Natural killer cell (primary cell): Measurements from ENCODE around the gene PAM. TPM values are rescaled to one million over a fixed set of nuclear protein-coding genes. Genes with fewer than 3 reads are reported as not detected.

Experiments
- ATAC-seq, 3 donors: fragments of 150-1000 bp in 2 of 3; fragments of 200-7000 bp in 1 of 3; cut with Tn5 transposase; 1 replicate in 1 of 3; 2 replicates in 2 of 3; pipeline ENCODE4 v1.10.0; 2021; ENCODE audit warnings: mild to moderate bottlenecking in 2 of 3, moderate library complexity in 2 of 3
- DNase-seq, 2 donors: peaks; one replicate each; pipeline versions ENCODE4 v3.0.0 to v3.0.0-alpha.2; 2013 to 2021; ENCODE audit warnings: mixed read lengths in 1 of 2
- H3K27ac ChIP-seq: one replicate; pipeline ENCODE4 v1.5.1; 2013; ENCODE audit warnings: mild to moderate bottlenecking, low read length
- H3K27me3 ChIP-seq: one replicate; pipeline ENCODE4 v1.6.1; 2013; ENCODE audit warnings: low read length; ENCODE audit not compliant: control insufficient read depth, insufficient read depth
- H3K36me3 ChIP-seq: one replicate; pipeline ENCODE4 v1.6.1; 2013; ENCODE audit warnings: low read length; ENCODE audit not compliant: control insufficient read depth, insufficient read depth
- H3K4me1 ChIP-seq: one replicate; pipeline ENCODE4 v1.6.1; 2013; ENCODE audit warnings: low read length; ENCODE audit not compliant: control insufficient read depth, insufficient read depth
- H3K4me3 ChIP-seq: one replicate; pipeline ENCODE4 v1.5.1; 2013; ENCODE audit warnings: low read length
- H3K9me3 ChIP-seq: one replicate; pipeline ENCODE4 v1.6.1; 2013; ENCODE audit warnings: low read length; ENCODE audit not compliant: control insufficient read depth, insufficient read depth
- H3K27ac Mint-ChIP-seq, 2 donors: one replicate each; pipeline ENCODE4 v1.8.0; 2022; ENCODE audit warnings: mild to moderate bottlenecking in 2 of 2, mixed read lengths in 2 of 2, moderate library complexity in 1 of 2
- H3K27me3 Mint-ChIP-seq, 2 donors: one replicate each; pipeline ENCODE4 v1.8.0; 2022; ENCODE audit warnings: low read depth in 2 of 2, mixed read lengths in 2 of 2
- H3K36me3 Mint-ChIP-seq: one replicate; pipeline ENCODE4 v1.8.0; 2022; ENCODE audit warnings: mixed read lengths
- H3K4me1 Mint-ChIP-seq, 2 donors: one replicate each; pipeline ENCODE4 v1.8.0; 2022; ENCODE audit warnings: mixed read lengths in 2 of 2
- H3K4me3 Mint-ChIP-seq: one replicate; pipeline ENCODE4 v1.8.0; 2022; ENCODE audit warnings: mild to moderate bottlenecking, moderate library complexity, mixed read lengths
- H3K9me3 Mint-ChIP-seq, 2 donors: one replicate each; pipeline ENCODE4 v1.8.0; 2022; ENCODE audit warnings: mixed read lengths in 2 of 2
- WGBS: methylation state at CpG from one replicate; pipeline ENCODE4 v1.1.7; 2013; ENCODE audit warnings: missing lambda C conversion rate; ENCODE audit not compliant: insufficient coverage; 5-methylcytosine and 5-hydroxymethylcytosine counted together
- intact Hi-C: fragments of 100-400 bp; cut with micrococcal nuclease; formaldehyde crosslinking; loops from one replicate; pipeline ENCODE4 v1.14.2; 2022
- total RNA-seq, 4 donors: library from RNA; stranded (reverse); fragments of 120-200 nt in 1 of 4; gene quantifications; one replicate each; pipeline versions ENCODE4 v1.2.3 to v1.2.4, GENCODE V29; 2013 to 2022
- TF ChIP-seq, protein P1 (sequence below): fragments of 200-600 bp; IDR thresholded peaks from one replicate; pipeline ENCODE4 v1.8.0; 2022; ENCODE audit warnings: antibody characterized with exemption

PAM gene
- total RNA-seq, 3 donors from 2014 or later (not counting 1 experiment from before 2014, with no cell fraction given) = 67.6 to 79.9 (median 75.3) TPM

DNA sequence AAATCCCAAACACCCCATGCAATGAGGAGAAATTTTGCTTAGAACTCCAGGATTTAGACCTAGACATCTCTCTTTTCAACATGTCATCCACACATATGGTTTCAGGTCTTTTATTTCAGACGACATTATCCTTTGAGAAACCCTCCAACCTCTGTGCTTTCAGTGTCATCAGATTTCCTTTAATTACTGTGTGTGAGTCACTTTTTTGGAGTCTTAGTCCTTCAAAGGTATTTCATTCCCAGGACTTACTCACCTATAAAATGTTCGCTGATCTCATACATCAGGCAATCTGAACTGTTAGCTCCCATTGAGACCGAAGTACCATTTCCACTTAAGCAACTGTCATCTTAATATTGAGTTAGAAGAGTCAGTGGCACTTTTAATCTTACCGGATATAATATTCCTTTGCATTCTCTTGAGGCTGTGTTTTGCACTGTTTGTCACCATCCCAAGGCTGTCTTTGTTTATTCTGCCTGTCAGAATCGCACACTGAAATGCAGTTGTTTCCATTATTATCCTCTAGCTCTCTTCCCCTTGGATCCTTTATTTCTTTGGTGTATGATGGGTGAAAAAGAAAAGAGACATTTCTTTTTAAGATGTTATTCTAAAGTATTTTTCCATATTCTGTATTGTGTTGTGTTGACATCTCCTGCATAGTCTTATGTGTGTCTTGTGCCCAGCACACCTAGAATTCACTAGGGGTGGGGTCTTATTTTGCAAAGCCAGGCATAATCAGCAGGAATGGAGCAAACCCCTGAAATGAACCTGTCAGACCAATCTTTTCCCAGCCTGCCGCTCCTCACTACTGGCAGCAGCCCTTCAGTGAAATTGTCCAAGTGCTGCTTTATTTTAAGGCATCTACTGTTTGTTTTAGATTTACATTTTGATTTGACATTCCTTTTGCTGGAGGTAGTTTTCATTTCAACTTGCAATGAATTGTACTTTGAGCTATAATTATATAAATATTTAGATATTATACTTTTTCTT lies 155.4 kb downstream of the PAM start:
- Mint-ChIP-seq H3K27ac (no peak overlapping the region), H3K4me1 (peaks cover 27 to 35% of the 10 kb centered on the region in 2 donors), H3K36me3 (no peaks in the 10 kb centered on the region), H3K9me3 (no peaks in the 10 kb centered on the region), H3K27me3 (no peaks in the 10 kb centered on the region), H3K4me3 (no peak overlapping the region)
- H3K36me3 ChIP-seq = peaks cover 8% of the 10 kb centered on the region
- intact Hi-C loops = no loop called here
- H3K4me3 ChIP-seq = no peak overlapping the region
- 96% methylated on average over 4 of the region's 6 CpGs for WGBS
- H3K27ac ChIP-seq = no peak overlapping the region
- no peak for DNase-seq
- H3K27me3 ChIP-seq = no peaks in the 10 kb centered on the region
- H3K4me1 ChIP-seq = no peaks in the 10 kb centered on the region
- TF ChIP-seq, protein P1, sequence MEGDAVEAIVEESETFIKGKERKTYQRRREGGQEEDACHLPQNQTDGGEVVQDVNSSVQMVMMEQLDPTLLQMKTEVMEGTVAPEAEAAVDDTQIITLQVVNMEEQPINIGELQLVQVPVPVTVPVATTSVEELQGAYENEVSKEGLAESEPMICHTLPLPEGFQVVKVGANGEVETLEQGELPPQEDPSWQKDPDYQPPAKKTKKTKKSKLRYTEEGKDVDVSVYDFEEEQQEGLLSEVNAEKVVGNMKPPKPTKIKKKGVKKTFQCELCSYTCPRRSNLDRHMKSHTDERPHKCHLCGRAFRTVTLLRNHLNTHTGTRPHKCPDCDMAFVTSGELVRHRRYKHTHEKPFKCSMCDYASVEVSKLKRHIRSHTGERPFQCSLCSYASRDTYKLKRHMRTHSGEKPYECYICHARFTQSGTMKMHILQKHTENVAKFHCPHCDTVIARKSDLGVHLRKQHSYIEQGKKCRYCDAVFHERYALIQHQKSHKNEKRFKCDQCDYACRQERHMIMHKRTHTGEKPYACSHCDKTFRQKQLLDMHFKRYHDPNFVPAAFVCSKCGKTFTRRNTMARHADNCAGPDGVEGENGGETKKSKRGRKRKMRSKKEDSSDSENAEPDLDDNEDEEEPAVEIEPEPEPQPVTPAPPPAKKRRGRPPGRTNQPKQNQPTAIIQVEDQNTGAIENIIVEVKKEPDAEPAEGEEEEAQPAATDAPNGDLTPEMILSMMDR = no peak
- no peaks in the 10 kb centered on the region for H3K9me3 ChIP-seq
- no peak for ATAC-seq

DNA sequence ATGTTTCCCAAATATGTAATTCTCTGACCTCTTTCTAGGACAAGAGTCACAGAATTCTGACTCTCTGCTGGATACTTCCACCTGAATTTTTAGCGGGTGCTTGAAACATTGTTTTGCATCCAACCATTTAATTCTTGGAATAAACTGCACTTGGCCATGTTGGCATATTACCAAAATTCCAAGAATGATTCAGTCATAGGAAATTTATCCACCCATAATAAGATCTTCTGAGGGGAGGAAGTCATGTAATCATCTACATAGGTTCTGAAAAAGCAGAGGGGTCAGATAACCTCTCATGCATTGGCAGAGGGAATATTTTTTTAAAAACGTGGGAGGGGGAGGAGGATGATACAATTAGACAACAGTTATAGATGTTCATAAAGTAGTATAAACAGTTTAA lies 156.9 kb downstream of the PAM start:
- Mint-ChIP-seq H3K9me3 (no peaks in the 10 kb centered on the region), H3K4me1 (peaks cover 27 to 35% of the 10 kb centered on the region in 2 donors), H3K4me3 (no peak overlapping the region), H3K36me3 (no peaks in the 10 kb centered on the region), H3K27ac (no peak overlapping the region), H3K27me3 (no peaks in the 10 kb centered on the region)
- Histone ChIP-seq H3K27ac (no peak overlapping the region), H3K36me3 (peaks cover 9% of the 10 kb centered on the region), H3K27me3 (no peaks in the 10 kb centered on the region), H3K4me3 (no peak overlapping the region), H3K9me3 (no peaks in the 10 kb centered on the region), H3K4me1 (no peaks in the 10 kb centered on the region)
- 100% methylated on average over 2 of the region's 2 CpGs for WGBS
- TF ChIP-seq, protein P1 = no peak
- intact Hi-C loops = no loop called here
- no peak for ATAC-seq
- DNase-seq = no peak

DNA sequence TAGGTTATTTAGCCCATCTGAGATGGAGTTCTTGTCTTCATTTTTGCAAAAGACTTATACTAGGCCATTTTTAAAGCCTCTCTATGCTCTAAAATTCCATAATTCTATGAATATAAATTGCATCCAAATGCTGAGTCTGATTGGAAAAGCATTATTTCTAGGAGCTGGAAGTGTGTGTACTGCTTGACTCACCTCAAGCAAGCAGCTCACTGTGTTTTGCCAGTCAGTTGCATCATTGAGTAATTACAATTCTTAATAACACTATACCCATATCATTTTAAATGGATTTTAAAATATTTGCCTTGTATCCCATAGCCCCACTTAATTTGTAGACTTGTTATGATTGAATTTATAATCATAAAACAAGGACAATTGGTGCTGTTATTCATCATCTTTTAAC lies 161.0 kb downstream of the PAM start:
- Histone ChIP-seq H3K9me3 (no peaks in the 10 kb centered on the region), H3K4me3 (no peak overlapping the region), H3K36me3 (peaks cover 11% of the 10 kb centered on the region), H3K4me1 (no peaks in the 10 kb centered on the region), H3K27me3 (no peaks in the 10 kb centered on the region), H3K27ac (no peak overlapping the region)
- Mint-ChIP-seq H3K27me3 (no peaks in the 10 kb centered on the region), H3K27ac (no peak overlapping the region), H3K4me3 (no peak overlapping the region), H3K36me3 (no peaks in the 10 kb centered on the region), H3K4me1 (peaks cover 15 to 17% of the 10 kb centered on the region in 2 donors), H3K9me3 (no peaks in the 10 kb centered on the region)
- no peak for ATAC-seq
- intact Hi-C loops = no loop called here
- TF ChIP-seq, protein P1 = no peak
- DNase-seq = no peak
